HCT116 (cell line): ENCODE results near the gene SLC6A17. TPM values are rescaled to one million over a fixed set of nuclear protein-coding genes. Genes with fewer than 3 reads are reported as not detected.

Experiments
- ATAC-seq: fragments of 200-7000 bp; cut with Tn5 transposase; 2 replicates; pipeline ENCODE4 v1.9.1; 2020; ENCODE audit warnings: mild to moderate bottlenecking, moderate library complexity
- BruUV-seq: library from RNA; stranded (reverse); fragments of 400-500 nt; replicated peaks from 2 replicates; lab custom pipeline; 2021; lab: Mats Ljungman, UMichigan
- CTCF ChIA-PET: fragments of 300-600 bp; sonication (Branson Sonifier 250); formaldehyde crosslinking; loops from one replicate; lab custom pipeline; 2021; ENCODE audit warnings: antibody characterized with exemption; lab: Charles Lee
- POLR2A ChIA-PET: fragments of 300-600, 350-600 bp; sonication (Branson Sonifier 250); formaldehyde crosslinking; loops from one replicate; lab custom pipeline; 2021; ENCODE audit warnings: antibody characterized with exemption; lab: Charles Lee
- RAD21 ChIA-PET, 2 experiments: fragments of 300-600 bp; sonication (Branson Sonifier 250); formaldehyde crosslinking; loops; one replicate each; lab custom pipeline; 2023; ENCODE audit warnings: low total read pairs in 2 of 2; ENCODE audit not compliant: uncharacterized antibody in 2 of 2, unreplicated experiment in 2 of 2, low non-redundant PET in 1 of 2; lab: Charles Lee
- DNase-seq: peaks from one replicate; pipeline ENCODE4 v3.0.0-alpha.2; 2010; ENCODE audit warnings: low read depth, low spot score
- H2AFZ ChIP-seq: fragments of 200-600 bp; shearing (Covaris generic), sonication (generic); 2 replicates; pipeline ENCODE4 v1.6.1; 2017; ENCODE audit warnings: low read depth, mixed run types, mixed read lengths, antibody characterized with exemption, low read length; ENCODE audit not compliant: poor library complexity, severe bottlenecking
- H3K27ac ChIP-seq: 2 replicates; pipeline ENCODE4 v1.5.1; 2012; ENCODE audit warnings: low read depth, low read length
- H3K27me3 ChIP-seq: fragments of 200-600 bp; sonication (generic); 2 replicates; pipeline ENCODE4 v1.6.1; 2016; ENCODE audit warnings: mixed run types, low read length, mixed read lengths; ENCODE audit not compliant: insufficient read depth
- H3K36me3 ChIP-seq, 2 experiments: fragments of 200-500 bp in 1 of 2; fragments of 200-600 bp in 1 of 2; sonication (Bioruptor generic) in 1 of 2; sonication (generic) in 1 of 2; 2 replicates each; pipeline versions ENCODE4 v1.5.1 to v1.6.1; 2014 to 2016; ENCODE audit warnings: low read length in 2 of 2, inconsistent platforms in 1 of 2, mixed read lengths in 1 of 2, mixed run types in 1 of 2; ENCODE audit not compliant: insufficient read depth in 2 of 2, control insufficient read depth in 1 of 2
- H3K4me1 ChIP-seq, 2 experiments: fragments of 200-600 bp in 1 of 2; sonication (generic) in 1 of 2; 2 replicates each; pipeline versions ENCODE4 v1.5.1 to v1.6.1; 2012 to 2017; ENCODE audit warnings: low read length in 2 of 2, inconsistent platforms in 1 of 2, mild to moderate bottlenecking in 1 of 2, mixed read lengths in 1 of 2, mixed run types in 1 of 2, moderate library complexity in 1 of 2; ENCODE audit not compliant: insufficient read depth in 2 of 2, control insufficient read depth in 1 of 2
- H3K4me2 ChIP-seq: fragments of 200-600 bp; sonication (generic); 2 replicates; pipeline ENCODE4 v1.6.1; 2017; ENCODE audit warnings: mixed run types, low read length, mixed read lengths
- H3K4me3 ChIP-seq, 2 experiments: fragments of 200-600 bp in 1 of 2; sonication (generic) in 1 of 2; replicated peaks in 1 of 2; 2 replicates each; pipeline ENCODE4 v1.5.1; 2011 to 2016; ENCODE audit warnings: low read length in 2 of 2, control low read depth in 1 of 2, low read depth in 1 of 2, mild to moderate bottlenecking in 1 of 2, mixed read lengths in 1 of 2, mixed run types in 1 of 2
- H3K79me2 ChIP-seq: fragments of 200-600 bp; sonication (generic); 2 replicates; pipeline ENCODE4 v1.6.1; 2017; ENCODE audit warnings: mild to moderate bottlenecking, mixed run types, low read length, moderate library complexity, mixed read lengths; ENCODE audit not compliant: insufficient read depth
- H3K9ac ChIP-seq: fragments of 200-600 bp; sonication (generic); 2 replicates; pipeline ENCODE4 v1.6.1; 2016; ENCODE audit warnings: low read length, mixed read lengths
- H3K9me2 ChIP-seq: fragments of 200-600 bp; sonication (generic), shearing (Covaris generic); 2 replicates; pipeline ENCODE4 v1.6.1; 2017; ENCODE audit warnings: mixed run types, mild to moderate bottlenecking, moderate library complexity; ENCODE audit not compliant: insufficient read depth
- H3K9me3 ChIP-seq, 2 experiments: fragments of 200-500 bp in 1 of 2; fragments of 200-600 bp in 1 of 2; sonication (Bioruptor generic) in 1 of 2; sonication (generic) in 1 of 2; 2 replicates each; pipeline ENCODE4 v1.6.1; 2014 to 2017; ENCODE audit warnings: low read length in 2 of 2, mixed read lengths in 2 of 2, inconsistent platforms in 1 of 2, low read depth in 1 of 2, mild to moderate bottlenecking in 1 of 2, mixed run types in 1 of 2, moderate library complexity in 1 of 2; ENCODE audit not compliant: control insufficient read depth in 1 of 2, insufficient read depth in 1 of 2
- H4K20me1 ChIP-seq: fragments of 200-600 bp; sonication (generic), shearing (Covaris generic); 2 replicates; pipeline ENCODE4 v1.6.1; 2017; ENCODE audit warnings: mixed run types, mild to moderate bottlenecking, moderate library complexity; ENCODE audit not compliant: insufficient read depth
- CBX3 ChIP-seq: IDR thresholded peaks from 2 replicates; pipeline ENCODE4 v1.6.1; 2012; ENCODE audit warnings: low read depth
- EGR1 ChIP-seq: IDR thresholded peaks from 2 replicates; pipeline ENCODE4 v1.6.1; 2012; ENCODE audit warnings: low read depth
- EZH2 ChIP-seq: fragments of 200-600 bp; sonication (generic); IDR thresholded peaks from 2 replicates; pipeline ENCODE4 v1.6.1; 2017; ENCODE audit warnings: antibody characterized with exemption, mixed run types
- EZH2phosphoT487 ChIP-seq: fragments of 200-600 bp; IDR thresholded peaks from 2 replicates; pipeline ENCODE4 v1.6.1; 2018; ENCODE audit warnings: antibody characterized with exemption, borderline replicate concordance
- FOSL1 ChIP-seq: IDR thresholded peaks from 2 replicates; pipeline ENCODE4 v1.6.1; 2012; ENCODE audit warnings: low read depth
- JUND ChIP-seq: IDR thresholded peaks from 2 replicates; pipeline ENCODE4 v1.6.1; 2012
- POLR2AphosphoS5 ChIP-seq: IDR thresholded peaks from 2 replicates; pipeline ENCODE4 v1.6.1; 2011; ENCODE audit warnings: mild to moderate bottlenecking, low read depth, low read length, moderate library complexity
- SIN3A ChIP-seq: IDR thresholded peaks from 2 replicates; pipeline ENCODE4 v1.6.1; 2012; ENCODE audit warnings: low read depth
- SP1 ChIP-seq: IDR thresholded peaks from 2 replicates; pipeline ENCODE4 v1.6.1; 2012; ENCODE audit warnings: low read depth
- TCF7L2 ChIP-seq: IDR thresholded peaks from 2 replicates; pipeline ENCODE4 v1.7.0; 2011; ENCODE audit warnings: borderline replicate concordance, inconsistent platforms; ENCODE audit not compliant: insufficient read depth, insufficient read length; ENCODE audit errors: extremely low read depth
- intact Hi-C: fragments of 100-400 bp; cut with micrococcal nuclease; formaldehyde crosslinking; loops from 2 replicates; pipeline ENCODE4 v1.10.0; 2022
- total RNA-seq: library from RNA; stranded (reverse); gene quantifications from one replicate; pipeline ENCODE4 v1.2.1, GENCODE V29; 2021; ENCODE audit not compliant: unreplicated experiment
- TF ChIP-seq, protein P1 (sequence below): IDR thresholded peaks from 2 replicates; pipeline ENCODE4 v1.6.1; 2012; ENCODE audit warnings: low read depth
- TF ChIP-seq, protein P2 (sequence below): IDR thresholded peaks from 2 replicates; pipeline ENCODE4 v1.6.1; 2012

The SLC6A17 gene
- total RNA-seq, 1 experiment from 2014 or later: 10.5 TPM

GRCh38 chr1:110165761-110166231 lies 15.5 kb downstream of the SLC6A17 start:
- BruUV-seq: no TSS peak
- no peaks in the 10 kb centered on the region for H3K27me3 ChIP-seq
- H2AFZ ChIP-seq: no peak overlapping the region
- no peaks in the 10 kb centered on the region for H3K9me2 ChIP-seq
- no peaks in the 10 kb centered on the region for H4K20me1 ChIP-seq
- POLR2A ChIA-PET: no interaction called here
- no peak for ATAC-seq
- TF ChIP-seq SP1: no peak
- TF ChIP-seq SIN3A: no peak
- no peak for TF ChIP-seq EGR1
- TF ChIP-seq JUND: no peak
- no peak for TF ChIP-seq POLR2AphosphoS5
- TF ChIP-seq FOSL1: no peak
- TF ChIP-seq EZH2phosphoT487: no peak
- TF ChIP-seq, protein P1, sequence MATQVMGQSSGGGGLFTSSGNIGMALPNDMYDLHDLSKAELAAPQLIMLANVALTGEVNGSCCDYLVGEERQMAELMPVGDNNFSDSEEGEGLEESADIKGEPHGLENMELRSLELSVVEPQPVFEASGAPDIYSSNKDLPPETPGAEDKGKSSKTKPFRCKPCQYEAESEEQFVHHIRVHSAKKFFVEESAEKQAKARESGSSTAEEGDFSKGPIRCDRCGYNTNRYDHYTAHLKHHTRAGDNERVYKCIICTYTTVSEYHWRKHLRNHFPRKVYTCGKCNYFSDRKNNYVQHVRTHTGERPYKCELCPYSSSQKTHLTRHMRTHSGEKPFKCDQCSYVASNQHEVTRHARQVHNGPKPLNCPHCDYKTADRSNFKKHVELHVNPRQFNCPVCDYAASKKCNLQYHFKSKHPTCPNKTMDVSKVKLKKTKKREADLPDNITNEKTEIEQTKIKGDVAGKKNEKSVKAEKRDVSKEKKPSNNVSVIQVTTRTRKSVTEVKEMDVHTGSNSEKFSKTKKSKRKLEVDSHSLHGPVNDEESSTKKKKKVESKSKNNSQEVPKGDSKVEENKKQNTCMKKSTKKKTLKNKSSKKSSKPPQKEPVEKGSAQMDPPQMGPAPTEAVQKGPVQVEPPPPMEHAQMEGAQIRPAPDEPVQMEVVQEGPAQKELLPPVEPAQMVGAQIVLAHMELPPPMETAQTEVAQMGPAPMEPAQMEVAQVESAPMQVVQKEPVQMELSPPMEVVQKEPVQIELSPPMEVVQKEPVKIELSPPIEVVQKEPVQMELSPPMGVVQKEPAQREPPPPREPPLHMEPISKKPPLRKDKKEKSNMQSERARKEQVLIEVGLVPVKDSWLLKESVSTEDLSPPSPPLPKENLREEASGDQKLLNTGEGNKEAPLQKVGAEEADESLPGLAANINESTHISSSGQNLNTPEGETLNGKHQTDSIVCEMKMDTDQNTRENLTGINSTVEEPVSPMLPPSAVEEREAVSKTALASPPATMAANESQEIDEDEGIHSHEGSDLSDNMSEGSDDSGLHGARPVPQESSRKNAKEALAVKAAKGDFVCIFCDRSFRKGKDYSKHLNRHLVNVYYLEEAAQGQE: no peak
- TF ChIP-seq EZH2: no peak
- TF ChIP-seq TCF7L2: no peak
- no peak for TF ChIP-seq CBX3
- TF ChIP-seq, protein P2, sequence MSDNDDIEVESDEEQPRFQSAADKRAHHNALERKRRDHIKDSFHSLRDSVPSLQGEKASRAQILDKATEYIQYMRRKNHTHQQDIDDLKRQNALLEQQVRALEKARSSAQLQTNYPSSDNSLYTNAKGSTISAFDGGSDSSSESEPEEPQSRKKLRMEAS: no peak
- TF ChIP-seq, all 23 proteins: peak for 0
- H3K27ac ChIP-seq: no peak overlapping the region
- no peaks in the 10 kb centered on the region for H3K36me3 ChIP-seq
- H3K4me3 ChIP-seq: no peak overlapping the region
- no peaks in the 10 kb centered on the region for H3K79me2 ChIP-seq
- peaks cover 0 to 6% of the 10 kb centered on the region in 2 experiments; a peak in 2 of 4 replicates for H3K4me1 ChIP-seq
- H3K4me2 ChIP-seq: no peak overlapping the region
- RAD21 ChIA-PET: no interaction called here
- DNase-seq: no peak
- intact Hi-C loops: no loop called here
- CTCF ChIA-PET: no interaction called here
- no peak overlapping the region for H3K9ac ChIP-seq
- H3K9me3 ChIP-seq: no peaks in the 10 kb centered on the region
